ENCODE data around the gene GLS. TPM values are rescaled to one million over a fixed set of nuclear protein-coding genes. Genes with fewer than 3 reads are reported as not detected.

The GLS gene
- total and polyA plus RNA-seq, 9 donors = 20.2 to 141 (median 76.0) TPM

DNA sequence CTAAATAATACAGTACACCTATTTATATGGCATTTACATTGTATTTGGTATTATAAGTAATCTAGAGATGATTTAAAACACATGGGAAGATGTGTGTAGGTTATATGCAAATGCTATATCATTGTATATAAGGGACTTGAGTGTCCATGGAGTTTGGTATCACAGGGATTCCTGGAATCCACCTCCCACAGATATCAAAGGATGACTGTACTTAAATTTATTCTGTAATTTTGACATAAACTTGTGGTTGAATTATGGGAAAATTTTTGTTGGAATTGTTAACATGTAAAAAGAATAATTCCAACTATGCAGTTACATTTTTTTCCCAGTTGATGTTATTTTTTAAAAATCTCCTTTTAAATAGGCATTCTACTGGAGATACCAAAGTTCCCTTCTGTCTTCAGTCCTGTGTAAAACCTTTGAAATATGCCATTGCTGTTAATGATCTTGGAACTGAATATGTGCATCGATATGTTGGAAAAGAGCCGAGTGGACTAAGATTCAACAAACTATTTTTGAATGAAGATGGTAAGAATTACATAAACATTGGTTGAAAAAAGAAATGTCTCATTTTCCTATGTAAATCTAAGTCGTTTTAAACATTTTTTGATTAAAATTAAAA lies 24.1 kb downstream of the GLS start:
- TF ChIP-seq, protein P1, sequence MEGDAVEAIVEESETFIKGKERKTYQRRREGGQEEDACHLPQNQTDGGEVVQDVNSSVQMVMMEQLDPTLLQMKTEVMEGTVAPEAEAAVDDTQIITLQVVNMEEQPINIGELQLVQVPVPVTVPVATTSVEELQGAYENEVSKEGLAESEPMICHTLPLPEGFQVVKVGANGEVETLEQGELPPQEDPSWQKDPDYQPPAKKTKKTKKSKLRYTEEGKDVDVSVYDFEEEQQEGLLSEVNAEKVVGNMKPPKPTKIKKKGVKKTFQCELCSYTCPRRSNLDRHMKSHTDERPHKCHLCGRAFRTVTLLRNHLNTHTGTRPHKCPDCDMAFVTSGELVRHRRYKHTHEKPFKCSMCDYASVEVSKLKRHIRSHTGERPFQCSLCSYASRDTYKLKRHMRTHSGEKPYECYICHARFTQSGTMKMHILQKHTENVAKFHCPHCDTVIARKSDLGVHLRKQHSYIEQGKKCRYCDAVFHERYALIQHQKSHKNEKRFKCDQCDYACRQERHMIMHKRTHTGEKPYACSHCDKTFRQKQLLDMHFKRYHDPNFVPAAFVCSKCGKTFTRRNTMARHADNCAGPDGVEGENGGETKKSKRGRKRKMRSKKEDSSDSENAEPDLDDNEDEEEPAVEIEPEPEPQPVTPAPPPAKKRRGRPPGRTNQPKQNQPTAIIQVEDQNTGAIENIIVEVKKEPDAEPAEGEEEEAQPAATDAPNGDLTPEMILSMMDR (IDR thresholded peaks at IDR 0.05) = no peak
- TF ChIP-seq EP300 (IDR thresholded peaks at IDR 0.05) (no peak), POLR2A (IDR thresholded peaks at IDR 0.05) (no peak)
- Histone ChIP-seq H3K9me3 (no peaks in the 10 kb centered on the region), H3K36me3 (no peaks in the 10 kb centered on the region), H3K27ac (no peak overlapping the region), H3K27me3 (no peaks in the 10 kb centered on the region), H3K4me1 (ENCODE audit: insufficient read depth) (no peaks in the 10 kb centered on the region), H3K4me3 (no peak overlapping the region)
- WGBS, 3 donors = 48 to 66% (median 59%) methylated on average over 3 of the region's 3 CpGs
- DNase-seq = no peak
- intact Hi-C loops (cut with DNase I) = no loop called here

DNA sequence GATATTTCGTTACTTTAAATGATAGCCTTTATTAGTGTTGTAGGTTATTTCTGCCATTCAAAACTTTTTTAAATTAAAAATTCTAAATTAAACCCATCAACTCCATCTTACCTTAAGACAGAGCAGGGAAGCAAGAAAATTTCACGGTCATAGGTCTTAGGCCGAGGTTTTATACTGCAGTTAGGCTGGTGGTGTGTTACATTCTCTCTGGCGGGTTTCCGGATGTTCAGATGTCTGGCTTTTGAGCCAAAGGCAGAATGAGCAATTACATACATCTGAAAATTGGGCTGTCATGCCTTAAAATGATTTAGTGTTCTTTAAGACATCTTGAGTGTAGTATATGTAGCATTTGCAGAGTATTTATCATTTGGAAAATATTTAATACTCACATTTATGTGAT lies 27.9 kb downstream of the GLS start:
- WGBS, 3 donors = 97 to 98% (median 97%) methylated on average over 5 of the region's 5 CpGs

DNA sequence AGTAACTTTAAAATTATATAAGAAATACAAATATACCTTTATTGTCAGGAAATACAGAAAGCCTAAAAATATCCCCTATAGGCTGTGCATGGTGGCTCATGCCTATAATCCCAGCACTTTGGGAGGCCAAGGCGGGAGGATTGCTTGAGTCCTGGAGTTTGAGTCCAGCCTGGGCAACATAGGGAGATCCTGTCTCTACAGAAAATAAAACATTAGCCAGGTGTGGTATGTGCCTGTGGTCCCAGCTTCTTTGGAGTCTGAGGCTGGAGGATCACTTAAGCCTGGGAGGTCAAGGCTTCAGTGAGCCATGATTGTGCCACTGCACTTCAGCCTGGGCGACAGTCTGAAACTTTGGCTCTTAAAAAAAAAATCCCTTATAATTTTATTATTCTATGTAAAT lies 29.1 kb downstream of the GLS start:
- Histone ChIP-seq H3K27ac (no peak overlapping the region), H3K4me1 (ENCODE audit: insufficient read depth) (no peaks in the 10 kb centered on the region), H3K9me3 (no peaks in the 10 kb centered on the region), H3K4me3 (no peak overlapping the region), H3K36me3 (no peaks in the 10 kb centered on the region), H3K27me3 (no peaks in the 10 kb centered on the region)
- TF ChIP-seq, protein P1 (IDR thresholded peaks at IDR 0.05) = no peak
- TF ChIP-seq EP300 (IDR thresholded peaks at IDR 0.05) = no peak
- no peak for TF ChIP-seq POLR2A (IDR thresholded peaks at IDR 0.05)
- 94 to 95% (median 95%) methylated on average over 2 of the region's 2 CpGs for WGBS, 3 donors
- intact Hi-C loops (cut with DNase I) = no loop called here
- DNase-seq = no peak

More for the DNA sequence above, 27.9 kb downstream of the GLS start:
- intact Hi-C loops (cut with DNase I) = no loop called here
- Histone ChIP-seq H3K27me3 (no peaks in the 10 kb centered on the region), H3K4me1 (ENCODE audit: insufficient read depth) (no peaks in the 10 kb centered on the region), H3K9me3 (no peaks in the 10 kb centered on the region), H3K4me3 (no peak overlapping the region), H3K36me3 (no peaks in the 10 kb centered on the region), H3K27ac (no peak overlapping the region)
- no peak for TF ChIP-seq EP300 (IDR thresholded peaks at IDR 0.05)
- TF ChIP-seq POLR2A (IDR thresholded peaks at IDR 0.05) = no peak
- TF ChIP-seq, protein P1 (IDR thresholded peaks at IDR 0.05) = no peak
- no peak for DNase-seq

DNA sequence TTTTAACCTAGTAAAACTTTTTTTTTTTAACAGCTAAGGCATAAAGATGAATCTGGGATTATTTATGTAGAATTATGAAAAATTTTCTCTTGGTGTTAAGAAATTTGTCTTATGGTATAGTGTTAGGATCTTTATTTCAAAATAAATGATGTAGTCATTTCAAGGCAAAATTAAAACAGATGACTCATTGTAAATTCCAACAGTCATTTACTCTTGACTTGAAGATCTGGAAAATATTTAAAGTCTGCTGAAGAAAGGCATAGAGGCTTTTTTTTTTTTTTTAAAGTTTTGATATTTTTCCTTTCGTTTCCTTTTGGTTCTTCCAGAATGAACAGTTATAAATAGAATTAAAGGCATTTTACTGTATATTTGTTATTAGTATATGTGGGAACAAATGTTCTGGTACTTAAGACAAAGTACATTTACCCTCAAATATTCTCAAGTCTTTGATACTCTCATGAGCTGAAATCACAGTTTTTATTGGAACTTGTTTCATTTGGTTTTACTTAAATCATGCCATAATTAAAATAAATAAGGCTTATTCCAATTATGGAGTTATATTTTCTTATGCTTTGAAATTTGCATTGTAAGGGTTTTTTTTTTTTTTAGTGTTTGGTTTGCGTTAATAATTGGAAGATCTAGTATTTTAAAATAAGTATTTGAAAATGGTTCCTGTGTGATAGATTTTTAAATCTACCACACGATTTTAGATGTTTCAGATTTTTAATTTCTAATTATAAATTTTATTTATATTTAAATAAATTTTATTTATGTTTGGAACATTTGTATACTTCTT lies 29.9 kb downstream of the GLS start:
- Histone ChIP-seq H3K27ac (no peak overlapping the region), H3K36me3 (no peaks in the 10 kb centered on the region), H3K4me3 (no peak overlapping the region), H3K9me3 (no peaks in the 10 kb centered on the region), H3K27me3 (no peaks in the 10 kb centered on the region), H3K4me1 (ENCODE audit: insufficient read depth) (no peaks in the 10 kb centered on the region)
- no peak for DNase-seq
- intact Hi-C loops (cut with DNase I) = no loop called here
- 29 to 34% (median 29%) methylated on average over 3 of the region's 3 CpGs for WGBS, 3 donors
- no peak for TF ChIP-seq EP300 (IDR thresholded peaks at IDR 0.05)
- TF ChIP-seq, protein P1 (IDR thresholded peaks at IDR 0.05) = no peak
- no peak for TF ChIP-seq POLR2A (IDR thresholded peaks at IDR 0.05)
